Fibroblast of upper back skin (primary cell): ENCODE results near the gene CRKL.
A peak's percentile ranks its signal among the peaks of the same experiment; 100 is the strongest.
"Not testable (repeated sequence)": the region's sequence is repeated elsewhere in the genome, so short reads cannot be mapped to it uniquely, and the experiment has no call there.

Source experiments
- DNase-seq: peaks from one replicate; pipeline ENCODE4 v3.0.0-alpha.2; 2013

Gene CRKL

GRCh38 chr22:20935049-20935448, 17.8 kb downstream of the CRKL start:
- not testable (repeated sequence) for DNase-seq

- DNase-seq = not testable (repeated sequence)
Measured at GRCh38 chr22:20935780-20936539, 18.8 kb downstream of the CRKL start.

GRCh38 chr22:20937031-20937793, 20.0 kb downstream of the CRKL start:
- DNase-seq = no peak

GRCh38 chr22:20937794-20938671, 20.8 kb downstream of the CRKL start:
- DNase-seq = no peak

DNA sequence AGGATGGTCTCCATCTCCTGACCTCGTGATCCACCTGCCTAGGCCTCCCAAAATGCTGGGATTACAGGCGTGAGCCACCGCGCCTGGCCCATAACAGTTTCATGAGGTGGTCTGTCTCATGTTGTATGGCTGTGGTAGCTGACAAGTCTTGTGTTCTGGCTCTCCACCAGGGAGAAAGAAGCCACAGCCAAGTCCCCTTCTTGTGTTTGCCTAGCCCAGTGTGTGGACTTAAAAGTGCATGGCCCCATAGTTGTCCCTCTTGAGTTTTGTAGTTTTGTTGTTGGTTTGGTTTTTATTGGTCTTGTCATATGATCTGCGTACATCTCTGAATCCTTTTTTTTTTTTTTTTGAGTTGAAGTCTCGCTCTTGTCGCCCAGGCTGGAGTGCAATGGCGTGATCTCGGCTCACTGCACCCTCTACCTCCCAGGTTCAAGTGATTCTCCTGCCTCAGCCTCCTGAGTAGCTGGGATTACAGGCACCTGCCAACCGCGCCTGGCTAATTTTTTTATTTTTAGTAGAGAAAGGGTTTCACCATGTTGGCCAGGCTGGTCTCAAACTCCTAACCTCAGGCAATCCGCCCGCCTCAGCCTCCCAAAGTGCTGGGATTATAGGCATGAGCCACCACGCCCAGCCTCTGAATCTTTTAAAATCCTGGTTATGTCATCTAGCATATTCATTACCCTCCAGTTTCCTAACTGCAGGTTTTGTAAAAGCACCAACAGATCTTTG, 22.4 kb downstream of the CRKL start:
- not testable (repeated sequence) for DNase-seq

DNA sequence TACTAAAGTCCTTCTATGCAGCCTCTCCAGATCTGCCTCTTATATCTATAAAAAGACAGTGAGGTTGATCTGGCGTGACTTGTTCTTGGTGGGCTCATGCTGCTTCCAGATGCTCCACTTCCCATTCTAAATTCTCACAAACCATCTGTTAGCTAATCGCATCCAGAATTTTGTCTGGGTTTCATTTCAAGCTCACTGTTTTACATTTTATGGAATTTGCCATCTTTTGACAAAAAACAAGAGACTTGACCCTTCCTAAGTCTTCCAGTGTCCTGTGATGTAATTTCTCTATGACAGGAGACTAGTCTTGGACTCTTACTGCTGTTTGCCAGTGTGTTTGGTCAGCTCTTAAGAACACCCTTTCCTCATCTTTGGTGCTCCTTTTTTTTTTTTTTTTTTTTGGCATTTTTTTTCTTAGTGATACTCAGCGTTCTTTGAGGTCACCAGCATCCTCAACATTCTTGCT, 23.0 kb downstream of the CRKL start:
- peak; percentile 54 for DNase-seq

DNA sequence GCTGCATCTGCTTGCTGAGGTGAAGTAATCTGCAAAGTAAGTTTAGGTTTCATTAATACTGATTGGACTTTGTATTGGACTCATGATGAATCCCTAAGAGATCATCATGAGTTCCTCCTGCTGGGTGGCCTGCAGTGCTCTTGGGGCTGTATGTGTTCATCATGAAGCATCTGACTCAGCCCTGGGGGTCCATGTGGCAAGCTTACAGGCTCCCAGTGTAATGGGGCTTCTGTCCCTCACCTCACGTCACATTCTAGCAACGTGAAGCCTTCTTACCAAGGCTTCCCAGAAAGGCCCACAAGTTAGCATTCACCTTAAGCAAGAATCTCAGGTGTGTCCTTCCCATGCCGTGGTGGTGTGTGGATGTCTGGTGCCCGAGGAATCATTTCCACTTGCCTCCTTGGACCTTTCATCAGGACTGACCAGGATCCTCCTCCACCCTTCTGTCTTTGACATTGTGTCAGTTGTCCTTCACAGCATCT, 23.7 kb downstream of the CRKL start:
- DNase-seq = peak; percentile 23

GRCh38 chr22:20942203-20942902, 25.1 kb downstream of the CRKL start:
- DNase-seq = not testable (repeated sequence)

DNA sequence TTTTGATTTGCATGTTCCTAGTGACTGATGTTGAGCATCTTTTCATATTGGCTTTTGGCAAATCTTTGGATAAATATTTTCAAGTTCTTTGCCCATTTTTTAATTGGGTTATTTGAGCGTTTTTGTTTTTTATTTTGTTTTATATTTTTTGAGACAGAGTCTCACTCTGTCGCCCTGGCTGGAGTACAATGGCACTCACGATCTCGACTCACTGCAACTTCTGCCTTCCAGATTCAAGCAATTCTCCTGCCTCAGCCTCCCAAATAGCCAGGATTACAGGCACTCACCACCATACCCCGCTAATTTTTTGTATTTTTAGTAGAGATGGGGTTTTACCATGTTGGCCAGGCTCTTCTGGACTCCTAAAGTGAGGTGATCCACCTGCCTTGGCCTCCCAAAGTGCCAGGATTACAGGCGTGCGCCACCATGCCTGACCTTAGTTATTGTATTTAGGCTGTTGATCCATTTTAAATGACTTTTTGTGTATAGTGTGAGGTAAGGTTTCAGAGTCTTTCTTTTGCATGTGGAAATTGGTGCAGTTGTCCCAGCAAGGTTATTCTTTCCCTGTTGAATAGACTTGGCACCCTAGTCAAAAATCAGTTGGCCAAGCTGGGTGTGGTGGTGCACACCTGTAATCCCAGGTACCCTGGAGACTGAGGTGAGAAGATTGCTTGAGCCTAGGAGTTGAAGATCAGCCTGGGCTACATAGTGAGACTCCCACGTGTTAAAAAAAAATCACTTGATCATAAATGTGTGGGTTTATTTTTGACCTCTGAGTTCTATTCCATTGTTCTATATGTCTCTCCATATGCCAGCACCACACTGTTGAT, 26.1 kb downstream of the CRKL start:
- no peak for DNase-seq

DNA sequence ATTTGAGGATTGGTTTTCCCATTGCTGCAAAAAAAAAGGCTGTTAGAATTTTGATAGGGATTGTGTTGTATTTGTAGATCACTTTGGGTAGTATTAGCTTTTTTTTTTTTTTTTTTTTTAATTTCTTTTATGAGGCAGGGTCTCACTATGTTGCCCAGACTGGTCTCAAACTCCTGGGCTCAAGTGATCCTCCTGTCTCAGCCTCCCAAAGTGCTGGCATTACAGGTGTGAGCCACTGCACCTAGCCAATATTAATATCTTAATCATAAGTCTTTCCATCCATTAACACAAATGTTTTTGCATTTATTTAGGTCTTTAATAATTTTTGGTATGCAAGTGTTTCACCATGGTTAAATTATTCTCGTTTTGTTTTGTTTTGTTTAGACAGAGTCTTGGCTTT, 26.8 kb downstream of the CRKL start:
- DNase-seq = no peak

DNA sequence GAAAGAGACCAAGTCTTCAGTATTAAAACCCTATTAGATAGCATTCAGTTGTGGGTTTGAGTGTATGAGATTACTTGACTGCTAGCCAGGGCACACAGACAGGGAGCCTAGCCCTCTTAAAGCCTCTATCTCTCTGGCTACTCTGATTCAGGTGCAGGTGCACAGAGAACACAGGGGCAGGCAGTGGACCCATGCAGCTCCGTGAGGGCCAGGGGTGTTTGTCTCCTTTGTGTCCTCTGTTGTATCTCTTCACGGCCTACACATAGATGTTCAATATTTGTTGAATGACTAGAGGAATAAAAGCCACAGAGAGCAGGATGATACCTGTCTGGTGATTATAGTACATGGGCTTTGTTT, 28.3 kb downstream of the CRKL start:
- no peak for DNase-seq

DNA sequence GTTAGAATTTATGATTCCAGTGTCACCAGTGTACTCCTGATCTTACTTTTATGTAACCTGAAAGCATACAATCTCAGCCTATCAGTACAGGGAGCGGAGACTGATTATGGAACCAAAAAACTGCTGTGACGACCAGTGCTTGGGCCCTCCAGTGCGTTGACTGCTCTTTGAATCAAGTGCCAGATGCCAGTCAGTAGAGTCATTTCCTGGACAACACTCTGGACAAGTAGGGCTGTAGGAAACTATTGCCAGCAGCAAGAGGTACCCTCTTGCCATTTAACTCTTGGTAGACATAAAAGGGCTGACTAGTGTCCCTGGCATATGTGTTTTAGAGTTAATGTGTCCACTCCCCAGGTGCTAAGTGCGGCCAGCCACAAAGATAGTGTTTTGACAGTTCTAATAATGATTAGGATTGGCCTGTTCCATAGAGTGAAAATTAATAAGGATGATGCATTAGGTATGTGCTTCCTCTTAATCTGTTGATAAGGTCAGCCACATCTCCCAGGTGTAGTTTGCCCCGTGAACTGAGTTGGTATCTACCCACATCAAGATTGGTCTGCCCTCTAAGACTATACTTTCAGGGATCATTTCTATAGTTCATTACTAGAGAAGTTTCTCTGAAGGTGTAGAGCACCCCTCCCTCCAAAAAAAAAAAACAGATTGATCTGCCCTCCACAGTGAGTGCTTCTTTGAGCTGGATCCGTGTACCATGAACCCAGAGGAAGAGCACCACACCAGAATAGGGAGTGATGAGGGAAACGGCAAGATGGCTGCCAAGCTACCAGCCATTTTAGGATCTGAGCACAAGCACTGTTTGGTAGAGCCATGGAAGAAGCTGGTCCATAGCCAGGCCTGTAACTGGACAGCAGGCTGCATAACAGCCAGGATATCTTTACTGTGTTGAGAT, 29.1 kb downstream of the CRKL start:
- DNase-seq = no peak

DNA sequence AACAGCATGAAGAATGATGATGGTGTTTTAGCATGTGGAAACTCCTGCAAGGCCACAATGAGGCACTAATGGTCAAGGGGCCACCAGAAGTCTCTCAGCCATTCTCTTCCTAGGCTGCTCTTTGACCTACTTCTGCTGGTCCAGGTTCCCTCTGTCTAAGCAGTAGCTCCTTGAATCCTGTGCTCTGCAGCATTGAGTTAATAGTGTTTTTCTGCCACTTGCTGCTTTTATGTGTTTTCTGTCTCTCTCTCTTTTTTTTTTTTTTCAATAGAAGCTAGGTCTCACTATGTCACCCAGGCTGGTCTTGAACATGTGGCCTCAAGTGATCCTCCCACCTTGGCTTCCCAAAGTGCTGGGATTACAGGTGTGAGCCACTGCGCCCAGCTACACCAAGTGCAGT, 29.8 kb downstream of the CRKL start:
- DNase-seq = no peak

- DNase-seq = no peak
Measured at GRCh38 chr22:20948450-20948849, 31.2 kb downstream of the CRKL start.

- no peak for DNase-seq
Measured at GRCh38 chr22:20948989-20949388, 31.8 kb downstream of the CRKL start.

- DNase-seq = no peak
Measured at GRCh38 chr22:20949698-20950183, 32.5 kb downstream of the CRKL start.

GRCh38 chr22:20951151-20951931, 34.1 kb downstream of the CRKL start:
- DNase-seq = no peak

- DNase-seq = no peak
Measured at GRCh38 chr22:20951932-20952380, 34.7 kb downstream of the CRKL start.
